GM19023 (cell line): ENCODE data around the gene CD63.

Source experiments
- ATAC-seq: cut with Tn5 transposase; IDR thresholded peaks from one replicate; pipeline ENCODE4 v1.9.1; 2021; ENCODE audit warnings: mild to moderate bottlenecking, moderate library complexity; ENCODE audit not compliant: unreplicated experiment

CD63 gene

GRCh38 chr12:55692631-55693322 lies 36.0 kb downstream of the CD63 start:
- no peak for ATAC-seq

- ATAC-seq, result no peak
Observed at GRCh38 chr12:55688716-55689655, 39.8 kb downstream of the CD63 start.

GRCh38 chr12:55687746-55688145 lies 41.1 kb downstream of the CD63 start:
- no peak for ATAC-seq

GRCh38 chr12:55686366-55687010 lies 42.3 kb downstream of the CD63 start:
- no peak for ATAC-seq

GRCh38 chr12:55685671-55686070 lies 43.1 kb downstream of the CD63 start:
- no peak for ATAC-seq

- ATAC-seq, result no peak
Observed at GRCh38 chr12:55684761-55685370, 43.9 kb downstream of the CD63 start.

GRCh38 chr12:55683676-55684075 lies 45.1 kb downstream of the CD63 start:
- no peak for ATAC-seq

GRCh38 chr12:55682087-55682796 lies 46.6 kb downstream of the CD63 start:
- ATAC-seq, result no peak

GRCh38 chr12:55681142-55682077 lies 47.4 kb downstream of the CD63 start:
- no peak for ATAC-seq

- no peak for ATAC-seq
Observed at GRCh38 chr12:55679691-55680090, 49.1 kb downstream of the CD63 start.

- ATAC-seq, result no peak
Observed at GRCh38 chr12:55676707-55677106, 52.1 kb downstream of the CD63 start.

- no peak for ATAC-seq
Observed at GRCh38 chr12:55675666-55676065, 53.1 kb downstream of the CD63 start.
